Thymus (tissue), 11 donors: Measurements from ENCODE around the gene WWP2. TPM values are rescaled to one million over a fixed set of nuclear protein-coding genes. Genes with fewer than 3 reads are reported as not detected.

Experiments used
- DNase-seq, 9 donors: peaks; one replicate each; pipeline ENCODE4 v3.0.0-alpha.2; 2013; ENCODE audit warnings: low spot score in 9 of 9, low read depth in 6 of 9, missing footprints in 1 of 9
- H3K27ac ChIP-seq, 2 donors: one replicate each; pipeline ENCODE4 v1.5.1; 2013; ENCODE audit warnings: control low read depth in 1 of 2, low read depth in 1 of 2, low read length in 1 of 2, mild to moderate bottlenecking in 1 of 2, moderate library complexity in 1 of 2
- H3K27me3 ChIP-seq, 2 donors: one replicate each; pipeline ENCODE4 v1.5.1; 2013; ENCODE audit warnings: low read length in 1 of 2; ENCODE audit not compliant: control insufficient read depth in 2 of 2, insufficient read depth in 1 of 2
- H3K36me3 ChIP-seq, 2 donors: one replicate each; pipeline ENCODE4 v1.5.1; 2013; ENCODE audit warnings: low read length in 1 of 2, mild to moderate bottlenecking in 1 of 2, moderate library complexity in 1 of 2; ENCODE audit not compliant: control insufficient read depth in 2 of 2, insufficient read depth in 2 of 2
- H3K4me1 ChIP-seq, 2 donors: one replicate each; pipeline ENCODE4 v1.5.1; 2013; ENCODE audit warnings: low read length in 2 of 2; ENCODE audit not compliant: control insufficient read depth in 2 of 2, insufficient read depth in 2 of 2
- H3K4me3 ChIP-seq, 2 donors: one replicate each; pipeline ENCODE4 v1.5.1; 2013; ENCODE audit warnings: low read length in 2 of 2, control low read depth in 1 of 2, mild to moderate bottlenecking in 1 of 2
- H3K9me3 ChIP-seq, 2 donors: one replicate each; pipeline ENCODE4 v1.5.1; 2013; ENCODE audit warnings: low read length in 1 of 2, mild to moderate bottlenecking in 1 of 2; ENCODE audit not compliant: control insufficient read depth in 2 of 2, insufficient read depth in 1 of 2
- WGBS: extraction: QIAGEN DNeasy Blood & Tissue Kit; methylation state at CpG from one replicate; pipeline ENCODE4 v1.1.7; 2013; 5-methylcytosine and 5-hydroxymethylcytosine counted together
- polyA plus RNA-seq: library from polyadenylated mRNA; stranded (reverse); fragments of 200-250 nt; gene quantifications from one replicate; pipeline ENCODE4 v1.2.3, GENCODE V29; 2013
- total RNA-seq: library from RNA; stranded (reverse); fragments of 120-200 nt; gene quantifications from one replicate; pipeline ENCODE4 v1.2.4, GENCODE V29; 2013
- donor health status: healthy.

Gene WWP2
- total and polyA plus RNA-seq, 2 donors = 13.5 to 21.1 TPM

DNA sequence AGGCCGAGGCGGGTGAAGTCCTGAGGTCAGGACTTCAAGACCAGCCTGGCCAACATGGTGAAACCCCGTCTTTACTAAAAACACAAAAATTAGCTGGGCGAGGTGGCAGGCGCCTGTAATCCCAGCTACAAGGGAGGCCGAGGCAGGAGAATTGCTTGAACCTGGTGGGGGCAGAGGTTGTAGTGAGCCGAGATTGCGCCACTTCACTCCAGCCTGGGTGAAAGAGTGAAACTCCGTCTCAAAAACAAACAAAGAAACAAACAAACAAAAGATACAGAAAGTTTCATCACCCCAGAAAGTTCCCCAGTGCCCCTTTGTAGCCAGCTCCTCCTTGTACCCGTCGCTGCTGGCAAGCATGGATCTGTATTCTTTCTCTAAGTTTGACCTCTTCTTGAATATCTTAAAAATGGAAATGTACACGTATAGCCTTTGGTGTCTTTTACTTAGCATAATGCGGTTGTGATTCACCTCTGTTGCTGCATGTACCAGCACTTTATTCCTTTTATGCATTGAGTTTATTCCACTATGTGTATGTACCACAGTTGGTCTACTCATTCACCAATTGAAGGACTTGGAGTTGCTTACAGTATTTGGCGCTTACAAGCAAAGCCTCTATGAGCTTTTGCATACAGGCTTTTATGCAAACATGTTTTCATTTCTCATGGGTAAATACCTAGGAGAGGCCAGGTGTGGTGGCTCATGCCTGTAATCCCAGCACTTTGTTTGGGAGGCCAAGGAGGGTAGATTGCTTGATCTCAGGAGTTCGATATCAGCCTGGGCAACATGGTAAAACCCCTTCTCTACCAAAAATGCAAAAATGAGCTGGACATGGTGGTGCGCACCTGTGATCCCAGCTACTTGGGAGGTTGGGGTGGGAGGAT, 101.5 kb downstream of the WWP2 start:
- Histone ChIP-seq H3K27me3 (no peaks in the 10 kb centered on the region), H3K4me1 (no peaks in the 10 kb centered on the region), H3K9me3 (no peaks in the 10 kb centered on the region), H3K36me3 (peaks cover 8 to 19% of the 10 kb centered on the region in 2 donors), H3K27ac (no peak overlapping the region), H3K4me3 (no peak overlapping the region)
- DNase-seq = no peak
- WGBS = 98% methylated on average over 16 of the region's 16 CpGs

GRCh38 chr16:69865701-69866100, 103.6 kb downstream of the WWP2 start:
- WGBS = 85% methylated on average over 8 of the region's 8 CpGs

GRCh38 chr16:69867784-69868560, 105.8 kb downstream of the WWP2 start:
- H3K4me1 ChIP-seq = no peaks in the 10 kb centered on the region
- H3K27ac ChIP-seq = no peak overlapping the region
- no peak overlapping the region for H3K4me3 ChIP-seq
- peaks cover 14 to 17% of the 10 kb centered on the region in 2 donors for H3K36me3 ChIP-seq
- H3K27me3 ChIP-seq = no peaks in the 10 kb centered on the region
- WGBS = 90% methylated on average over 8 of the region's 8 CpGs
- H3K9me3 ChIP-seq = no peaks in the 10 kb centered on the region
- DNase-seq = no peak

More at GRCh38 chr16:69865701-69866100, 103.6 kb downstream of the WWP2 start:
- no peaks in the 10 kb centered on the region for H3K27me3 ChIP-seq
- H3K4me3 ChIP-seq = no peak overlapping the region
- no peaks in the 10 kb centered on the region for H3K9me3 ChIP-seq
- H3K4me1 ChIP-seq = no peaks in the 10 kb centered on the region
- H3K36me3 ChIP-seq = peaks cover 7 to 10% of the 10 kb centered on the region in 2 donors
- no peak for DNase-seq
- H3K27ac ChIP-seq = no peak overlapping the region

GRCh38 chr16:69870761-69871160, 108.6 kb downstream of the WWP2 start:
- Histone ChIP-seq H3K9me3 (no peaks in the 10 kb centered on the region), H3K27me3 (no peaks in the 10 kb centered on the region), H3K4me1 (no peaks in the 10 kb centered on the region), H3K4me3 (no peak overlapping the region), H3K36me3 (peaks cover 34 to 38% of the 10 kb centered on the region in 2 donors), H3K27ac (no peak overlapping the region)
- DNase-seq = no peak
- 97% methylated on average over 4 of the region's 4 CpGs for WGBS

GRCh38 chr16:69871708-69872107, 109.6 kb downstream of the WWP2 start:
- peaks cover 37 to 46% of the 10 kb centered on the region in 2 donors for H3K36me3 ChIP-seq
- WGBS = 98% methylated on average over 15 of the region's 15 CpGs
- H3K4me1 ChIP-seq = no peaks in the 10 kb centered on the region
- H3K4me3 ChIP-seq = no peak overlapping the region
- H3K9me3 ChIP-seq = peaks cover 0 to 3% of the 10 kb centered on the region in 2 donors
- H3K27me3 ChIP-seq = no peaks in the 10 kb centered on the region
- no peak overlapping the region for H3K27ac ChIP-seq
- no peak for DNase-seq

GRCh38 chr16:69872888-69873287, 110.8 kb downstream of the WWP2 start:
- Histone ChIP-seq H3K4me3 (no peak overlapping the region), H3K4me1 (no peaks in the 10 kb centered on the region), H3K36me3 (peaks cover 39 to 52% of the 10 kb centered on the region in 2 donors), H3K9me3 (peaks cover 0 to 3% of the 10 kb centered on the region in 2 donors), H3K27me3 (no peaks in the 10 kb centered on the region), H3K27ac (no peak overlapping the region)
- WGBS = 94% methylated on average over 7 of the region's 7 CpGs
- no peak for DNase-seq

GRCh38 chr16:69873783-69874182, 111.7 kb downstream of the WWP2 start:
- H3K4me1 ChIP-seq = no peaks in the 10 kb centered on the region
- 97% methylated on average over 3 of the region's 3 CpGs for WGBS
- peaks cover 0 to 3% of the 10 kb centered on the region in 2 donors for H3K9me3 ChIP-seq
- DNase-seq = no peak
- no peak overlapping the region for H3K4me3 ChIP-seq
- H3K27me3 ChIP-seq = no peaks in the 10 kb centered on the region
- peaks cover 39 to 52% of the 10 kb centered on the region in 2 donors for H3K36me3 ChIP-seq
- no peak overlapping the region for H3K27ac ChIP-seq

DNA sequence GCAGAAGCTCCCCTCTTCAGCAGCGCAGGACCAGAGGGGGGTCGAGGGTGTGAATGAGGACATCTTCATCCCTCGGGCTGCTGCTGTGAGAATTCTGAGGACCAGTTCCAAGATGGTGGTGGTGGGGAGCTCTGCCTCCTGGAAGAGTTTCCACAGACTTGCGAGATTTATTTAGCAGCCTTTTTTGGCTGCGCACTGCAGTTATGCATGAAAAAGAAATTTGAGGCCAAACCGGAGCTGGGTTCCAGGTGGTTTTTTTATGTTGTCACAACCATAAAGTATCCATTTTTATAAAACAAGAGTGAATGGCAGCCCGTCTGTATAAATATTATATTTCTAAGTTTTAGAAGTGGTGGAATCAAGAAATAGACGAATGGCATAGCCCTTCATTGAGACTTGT, 112.1 kb downstream of the WWP2 start:
- no peaks in the 10 kb centered on the region for H3K4me1 ChIP-seq
- no peak overlapping the region for H3K27ac ChIP-seq
- H3K9me3 ChIP-seq = peaks cover 0 to 3% of the 10 kb centered on the region in 2 donors
- H3K27me3 ChIP-seq = no peaks in the 10 kb centered on the region
- 86% methylated on average over 8 of the region's 8 CpGs for WGBS
- H3K36me3 ChIP-seq = peaks cover 39 to 52% of the 10 kb centered on the region in 2 donors
- DNase-seq = no peak
- H3K4me3 ChIP-seq = no peak overlapping the region

DNA sequence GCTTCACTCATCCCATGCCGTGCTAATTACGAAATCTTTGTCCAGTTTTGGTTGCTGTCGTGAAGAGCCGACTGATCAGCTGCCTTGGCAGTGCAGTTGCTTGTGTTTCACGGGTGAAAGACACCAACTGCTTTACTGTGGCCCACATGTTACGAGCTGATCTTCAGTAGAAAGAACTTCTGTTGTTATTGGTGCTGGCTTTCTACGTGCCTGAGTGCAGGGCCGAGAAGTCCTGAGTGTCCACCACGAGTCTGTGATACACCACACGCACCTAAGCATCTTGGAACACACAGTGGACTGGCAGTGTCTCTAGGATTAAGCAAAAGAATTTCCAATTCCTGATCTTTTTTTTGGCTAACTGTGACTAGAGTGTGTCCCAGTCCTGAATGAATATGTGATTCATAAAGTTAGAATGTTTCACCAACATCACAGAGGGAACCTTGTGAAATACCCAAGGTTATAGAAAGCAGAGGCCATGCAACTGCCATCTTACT, 118.6 kb downstream of the WWP2 start:
- Histone ChIP-seq H3K27ac (no peak overlapping the region), H3K27me3 (no peaks in the 10 kb centered on the region), H3K4me3 (no peak overlapping the region), H3K36me3 (peaks cover 10 to 29% of the 10 kb centered on the region in 2 donors), H3K9me3 (peaks cover 0 to 3% of the 10 kb centered on the region in 2 donors), H3K4me1 (no peaks in the 10 kb centered on the region)
- 95% methylated on average over 10 of the region's 10 CpGs for WGBS
- no peak for DNase-seq
